ENCODE results near the gene COX19.

GRCh38 chr7:944744-945143, 30.6 kb downstream of the COX19 start:
- no peak for TF ChIP-seq EZH2 (IDR thresholded peaks at IDR 0.05; ENCODE audit: low read depth)
- TF ChIP-seq, protein P1, sequence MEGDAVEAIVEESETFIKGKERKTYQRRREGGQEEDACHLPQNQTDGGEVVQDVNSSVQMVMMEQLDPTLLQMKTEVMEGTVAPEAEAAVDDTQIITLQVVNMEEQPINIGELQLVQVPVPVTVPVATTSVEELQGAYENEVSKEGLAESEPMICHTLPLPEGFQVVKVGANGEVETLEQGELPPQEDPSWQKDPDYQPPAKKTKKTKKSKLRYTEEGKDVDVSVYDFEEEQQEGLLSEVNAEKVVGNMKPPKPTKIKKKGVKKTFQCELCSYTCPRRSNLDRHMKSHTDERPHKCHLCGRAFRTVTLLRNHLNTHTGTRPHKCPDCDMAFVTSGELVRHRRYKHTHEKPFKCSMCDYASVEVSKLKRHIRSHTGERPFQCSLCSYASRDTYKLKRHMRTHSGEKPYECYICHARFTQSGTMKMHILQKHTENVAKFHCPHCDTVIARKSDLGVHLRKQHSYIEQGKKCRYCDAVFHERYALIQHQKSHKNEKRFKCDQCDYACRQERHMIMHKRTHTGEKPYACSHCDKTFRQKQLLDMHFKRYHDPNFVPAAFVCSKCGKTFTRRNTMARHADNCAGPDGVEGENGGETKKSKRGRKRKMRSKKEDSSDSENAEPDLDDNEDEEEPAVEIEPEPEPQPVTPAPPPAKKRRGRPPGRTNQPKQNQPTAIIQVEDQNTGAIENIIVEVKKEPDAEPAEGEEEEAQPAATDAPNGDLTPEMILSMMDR (conservative IDR thresholded peaks at IDR 0.05) = no peak
